Esophagus squamous epithelium (tissue), 5 donors: Measurements from ENCODE around the gene CEP112. TPM values are rescaled to one million over a fixed set of nuclear protein-coding genes. Genes with fewer than 3 reads are reported as not detected.

Experiments
- DNase-seq: peaks from one replicate; lab custom pipeline; 2025; lab: John Stamatoyannopoulos, UW
- H3K27ac ChIP-seq, 4 donors: fragments of 200-600 bp; sonication (generic); one replicate each; pipeline ENCODE4 v1.5.1; 2016 to 2019; ENCODE audit warnings: mild to moderate bottlenecking in 1 of 4
- H3K27me3 ChIP-seq, 4 donors: fragments of 200-600 bp; sonication (generic); 1 replicate in 3 of 4; 2 replicates in 1 of 4; pipeline versions ENCODE4 v1.5.1 to v1.6.0; 2017 to 2021; ENCODE audit warnings: antibody characterized with exemption in 1 of 4
- H3K36me3 ChIP-seq, 3 donors: fragments of 200-600 bp; sonication (generic); one replicate each; pipeline ENCODE4 v1.5.1; 2016 to 2019
- H3K4me1 ChIP-seq, 3 donors: fragments of 200-600 bp; sonication (generic); one replicate each; pipeline ENCODE4 v1.5.1; 2017 to 2019
- H3K4me3 ChIP-seq, 4 donors: fragments of 200-600 bp; sonication (generic); 1 replicate in 3 of 4; 2 replicates in 1 of 4; pipeline ENCODE4 v1.5.1; 2016 to 2019; ENCODE audit warnings: mild to moderate bottlenecking in 2 of 4, moderate library complexity in 1 of 4
- H3K9me3 ChIP-seq, 3 donors: fragments of 200-600 bp; sonication (generic); one replicate each; pipeline ENCODE4 v1.5.1; 2016 to 2019
- POLR2A ChIP-seq, 4 donors: fragments of 450-650 bp; IDR thresholded peaks; one replicate each; pipeline ENCODE4 v1.6.1; 2017; ENCODE audit warnings: antibody characterized with exemption in 4 of 4, mild to moderate bottlenecking in 4 of 4, moderate library complexity in 3 of 4
- WGBS, 2 donors: methylation state at CpG; one replicate each; pipeline ENCODE4 v1.1.5; 2018; 5-methylcytosine and 5-hydroxymethylcytosine counted together
- intact Hi-C: fragments of 100-400 bp; cut with DNase I; formaldehyde crosslinking; loops from one replicate; pipeline ENCODE4 v1.15.0; 2022
- total RNA-seq, 4 donors: library from RNA; depleted of rRNA; stranded (reverse); fragments of >200 nt; gene quantifications; one replicate each; pipeline ENCODE4 v1.1.0, GENCODE V29; 2016
- TF ChIP-seq, protein P1 (sequence below), 6 experiments: fragments of 450-650 bp in 4 of 6; fragments of 200-600 bp in 2 of 6; sonication (generic) in 2 of 6; IDR thresholded peaks; one replicate each; pipeline ENCODE4 v1.5.1; 2016 to 2019; ENCODE audit warnings: antibody characterized with exemption in 6 of 6, mild to moderate bottlenecking in 4 of 6, moderate library complexity in 4 of 6
- donor health status: DM: yes; HTN: yes; CAD: no.

CEP112 gene
- total RNA-seq, 4 donors from 2014 or later: 2.5 to 10.9 (median 6.4) TPM

GRCh38 chr17:65626451-65626850, 565.5 kb downstream of the CEP112 start:
- intact Hi-C loops: no loop called here
- Histone ChIP-seq H3K4me3 (no peak overlapping the region), H3K9me3 (no peaks in the 10 kb centered on the region), H3K4me1 (peaks cover 9 to 35% (median 20%) of the 10 kb centered on the region in 3 donors), H3K27me3 (no peaks in the 10 kb centered on the region), H3K27ac (no peak overlapping the region), H3K36me3 (no peaks in the 10 kb centered on the region)
- TF ChIP-seq, protein P1, sequence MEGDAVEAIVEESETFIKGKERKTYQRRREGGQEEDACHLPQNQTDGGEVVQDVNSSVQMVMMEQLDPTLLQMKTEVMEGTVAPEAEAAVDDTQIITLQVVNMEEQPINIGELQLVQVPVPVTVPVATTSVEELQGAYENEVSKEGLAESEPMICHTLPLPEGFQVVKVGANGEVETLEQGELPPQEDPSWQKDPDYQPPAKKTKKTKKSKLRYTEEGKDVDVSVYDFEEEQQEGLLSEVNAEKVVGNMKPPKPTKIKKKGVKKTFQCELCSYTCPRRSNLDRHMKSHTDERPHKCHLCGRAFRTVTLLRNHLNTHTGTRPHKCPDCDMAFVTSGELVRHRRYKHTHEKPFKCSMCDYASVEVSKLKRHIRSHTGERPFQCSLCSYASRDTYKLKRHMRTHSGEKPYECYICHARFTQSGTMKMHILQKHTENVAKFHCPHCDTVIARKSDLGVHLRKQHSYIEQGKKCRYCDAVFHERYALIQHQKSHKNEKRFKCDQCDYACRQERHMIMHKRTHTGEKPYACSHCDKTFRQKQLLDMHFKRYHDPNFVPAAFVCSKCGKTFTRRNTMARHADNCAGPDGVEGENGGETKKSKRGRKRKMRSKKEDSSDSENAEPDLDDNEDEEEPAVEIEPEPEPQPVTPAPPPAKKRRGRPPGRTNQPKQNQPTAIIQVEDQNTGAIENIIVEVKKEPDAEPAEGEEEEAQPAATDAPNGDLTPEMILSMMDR (IDR thresholded peaks at IDR 0.05): no peak
- TF ChIP-seq POLR2A (IDR thresholded peaks at IDR 0.05): no peak
- DNase-seq: no peak

DNA sequence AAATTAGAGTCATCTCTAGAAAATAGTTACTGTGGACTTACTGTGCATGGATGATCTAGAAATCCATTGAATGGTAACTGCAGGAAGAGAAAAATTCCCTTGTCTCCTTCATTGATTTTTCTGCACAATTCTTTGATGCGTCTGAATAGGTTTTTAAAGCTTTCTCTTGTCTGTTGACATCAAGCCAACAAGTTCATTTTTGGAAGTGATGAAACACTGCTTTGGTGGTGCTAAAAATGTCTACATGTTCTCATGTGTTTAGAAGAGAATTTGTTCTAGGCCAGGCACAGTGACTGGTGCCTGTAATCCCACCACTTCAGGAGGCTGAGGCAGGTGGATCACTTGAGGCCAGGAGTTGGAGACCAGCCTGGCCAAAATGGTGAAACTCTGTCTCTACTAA, 573.4 kb downstream of the CEP112 start:
- 73 to 93% methylated on average over 1 of the region's 1 CpG for WGBS, 2 donors
- no peak for DNase-seq
- intact Hi-C loops: no loop called here
- TF ChIP-seq POLR2A (IDR thresholded peaks at IDR 0.05): no peak
- TF ChIP-seq, protein P1 (IDR thresholded peaks at IDR 0.05): no peak
- H3K9me3 ChIP-seq: no peaks in the 10 kb centered on the region
- no peaks in the 10 kb centered on the region for H3K36me3 ChIP-seq
- no peak overlapping the region for H3K27ac ChIP-seq
- no peaks in the 10 kb centered on the region for H3K27me3 ChIP-seq
- no peak overlapping the region for H3K4me3 ChIP-seq
- no peaks in the 10 kb centered on the region for H3K4me1 ChIP-seq

GRCh38 chr17:65617496-65617895, 574.4 kb downstream of the CEP112 start:
- H3K27ac ChIP-seq: no peak overlapping the region
- no peaks in the 10 kb centered on the region for H3K9me3 ChIP-seq
- no peak for TF ChIP-seq POLR2A (IDR thresholded peaks at IDR 0.05)
- TF ChIP-seq, protein P1 (IDR thresholded peaks at IDR 0.05): no peak
- 93 to 95% methylated on average over 8 to 11 of the region's 11 CpGs for WGBS, 2 donors
- H3K27me3 ChIP-seq: no peaks in the 10 kb centered on the region
- intact Hi-C loops: no loop called here
- no peaks in the 10 kb centered on the region for H3K4me1 ChIP-seq
- DNase-seq: no peak
- H3K4me3 ChIP-seq: no peak overlapping the region
- H3K36me3 ChIP-seq: no peaks in the 10 kb centered on the region

- TF ChIP-seq POLR2A (IDR thresholded peaks at IDR 0.05): no peak
- TF ChIP-seq, protein P1 (IDR thresholded peaks at IDR 0.05): no peak
- Histone ChIP-seq H3K27ac (no peak overlapping the region), H3K4me1 (no peaks in the 10 kb centered on the region), H3K27me3 (no peaks in the 10 kb centered on the region), H3K4me3 (no peak overlapping the region), H3K9me3 (no peaks in the 10 kb centered on the region), H3K36me3 (no peaks in the 10 kb centered on the region)
- DNase-seq: no peak
- 83 to 100% methylated on average over 2 of the region's 2 CpGs for WGBS, 2 donors
- intact Hi-C loops: no loop called here
Measured at GRCh38 chr17:65609749-65610148, 582.2 kb downstream of the CEP112 start.

DNA sequence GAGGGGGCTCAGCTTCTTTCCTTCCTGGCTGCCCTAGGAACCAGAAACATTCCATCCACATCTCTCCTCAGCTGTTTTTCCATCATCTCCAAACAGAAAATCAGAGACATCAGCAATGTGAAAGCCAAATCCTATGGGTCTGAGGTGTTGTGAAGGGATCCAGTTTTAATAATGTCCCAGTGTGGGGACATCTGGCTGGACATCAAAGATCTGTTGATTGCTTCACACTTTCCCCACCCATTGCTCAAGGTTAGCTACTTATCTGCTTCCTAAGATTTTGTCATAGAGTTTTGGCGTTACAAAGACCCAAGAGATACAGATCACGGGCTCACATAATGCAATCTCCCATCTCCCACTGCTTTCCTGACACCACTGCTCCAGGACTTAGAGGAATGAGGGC, 582.6 kb downstream of the CEP112 start:
- H3K4me1 ChIP-seq: no peaks in the 10 kb centered on the region
- TF ChIP-seq, protein P1 (IDR thresholded peaks at IDR 0.05): no peak
- no peak for TF ChIP-seq POLR2A (IDR thresholded peaks at IDR 0.05)
- 65 to 70% methylated on average over 2 of the region's 2 CpGs for WGBS, 2 donors
- H3K27me3 ChIP-seq: no peaks in the 10 kb centered on the region
- no peaks in the 10 kb centered on the region for H3K9me3 ChIP-seq
- intact Hi-C loops: no loop called here
- no peaks in the 10 kb centered on the region for H3K36me3 ChIP-seq
- no peak for DNase-seq
- H3K4me3 ChIP-seq: no peak overlapping the region
- H3K27ac ChIP-seq: no peak overlapping the region
